Calu3 (cell line): Measurements from ENCODE around the gene LRRN1. TPM values are rescaled to one million over a fixed set of nuclear protein-coding genes. Genes with fewer than 3 reads are reported as not detected.

Experiments
- BruUV-seq: library from RNA; stranded (reverse); fragments of 400-500 nt; replicated peaks from 2 replicates; lab custom pipeline; 2021; lab: Mats Ljungman, UMichigan
- CTCF ChIA-PET: fragments of 300-600 bp; sonication (Branson Sonifier 250); formaldehyde crosslinking; loops from one replicate; lab custom pipeline; 2022; ENCODE audit warnings: antibody characterized with exemption; lab: Charles Lee
- DNase-seq: peaks from one replicate; pipeline ENCODE4 v3.0.0; 2022
- H3K27ac Mint-ChIP-seq: one replicate; pipeline ENCODE4 v1.8.0; 2022; ENCODE audit warnings: mixed read lengths; ENCODE audit not compliant: unreplicated experiment
- H3K27me3 Mint-ChIP-seq: one replicate; pipeline ENCODE4 v1.8.0; 2022; ENCODE audit warnings: mixed read lengths; ENCODE audit not compliant: unreplicated experiment
- H3K36me3 Mint-ChIP-seq: one replicate; pipeline ENCODE4 v1.8.0; 2022; ENCODE audit warnings: mild to moderate bottlenecking, moderate library complexity, mixed read lengths; ENCODE audit not compliant: insufficient read depth, unreplicated experiment
- H3K4me1 Mint-ChIP-seq: one replicate; pipeline ENCODE4 v1.8.0; 2022; ENCODE audit warnings: mild to moderate bottlenecking, low read depth, mixed read lengths; ENCODE audit not compliant: unreplicated experiment
- H3K4me3 Mint-ChIP-seq: one replicate; pipeline ENCODE4 v1.8.0; 2022; ENCODE audit warnings: mild to moderate bottlenecking, low read depth, moderate library complexity, mixed read lengths; ENCODE audit not compliant: unreplicated experiment
- H3K9me3 Mint-ChIP-seq: one replicate; pipeline ENCODE4 v1.8.0; 2022; ENCODE audit warnings: low read depth, mixed read lengths; ENCODE audit not compliant: unreplicated experiment
- CTCF ChIP-seq: fragments of 200-600 bp; IDR thresholded peaks from one replicate; pipeline ENCODE4 v1.8.0; 2022; ENCODE audit warnings: antibody characterized with exemption; ENCODE audit not compliant: unreplicated experiment
- intact Hi-C: fragments of 100-400 bp; cut with micrococcal nuclease; formaldehyde crosslinking; loops from one replicate; pipeline ENCODE4 v1.10.0; 2022; ENCODE audit not compliant: unreplicated experiment
- total RNA-seq: library from RNA; stranded (reverse); gene quantifications from 2 replicates; pipeline ENCODE4 v1.2.3, GENCODE V29; 2022

LRRN1 gene
- total RNA-seq, 1 experiment from 2014 or later: 22.1 TPM

GRCh38 chr3:3778216-3778615 is 21.0 kb upstream of the LRRN1 start:
- BruUV-seq: no TSS peak
- H3K27ac Mint-ChIP-seq: no peak overlapping the region
- DNase-seq: no peak
- no peak for TF ChIP-seq CTCF
- H3K36me3 Mint-ChIP-seq: no peaks in the 10 kb centered on the region
- H3K27me3 Mint-ChIP-seq: no peaks in the 10 kb centered on the region
- CTCF ChIA-PET: no interaction called here
- no peak overlapping the region for H3K4me3 Mint-ChIP-seq
- no peaks in the 10 kb centered on the region for H3K4me1 Mint-ChIP-seq
- peaks cover 6% of the 10 kb centered on the region for H3K9me3 Mint-ChIP-seq
- intact Hi-C loops: no loop called here

- CTCF ChIA-PET: no interaction called here
- no TSS peak for BruUV-seq
- H3K27ac Mint-ChIP-seq: no peak overlapping the region
Observed at GRCh38 chr3:3778641-3779270, 20.5 kb upstream of the LRRN1 start.

GRCh38 chr3:3782457-3782856 is 16.8 kb upstream of the LRRN1 start:
- DNase-seq: no peak
- intact Hi-C loops: no loop called here
- H3K27ac Mint-ChIP-seq: no peak overlapping the region
- no peak overlapping the region for H3K4me3 Mint-ChIP-seq
- CTCF ChIA-PET: no interaction called here
- BruUV-seq: no TSS peak
- no peaks in the 10 kb centered on the region for H3K36me3 Mint-ChIP-seq
- H3K9me3 Mint-ChIP-seq: no peaks in the 10 kb centered on the region
- no peaks in the 10 kb centered on the region for H3K4me1 Mint-ChIP-seq
- H3K27me3 Mint-ChIP-seq: no peaks in the 10 kb centered on the region
- no peak for TF ChIP-seq CTCF

More at GRCh38 chr3:3778641-3779270, 20.5 kb upstream of the LRRN1 start:
- H3K36me3 Mint-ChIP-seq: no peaks in the 10 kb centered on the region
- H3K4me3 Mint-ChIP-seq: no peak overlapping the region
- no peak for DNase-seq
- intact Hi-C loops: no loop called here
- no peaks in the 10 kb centered on the region for H3K27me3 Mint-ChIP-seq
- H3K9me3 Mint-ChIP-seq: peaks cover 6% of the 10 kb centered on the region
- TF ChIP-seq CTCF: no peak
- H3K4me1 Mint-ChIP-seq: no peaks in the 10 kb centered on the region

GRCh38 chr3:3783210-3783609 is 16.0 kb upstream of the LRRN1 start:
- no peaks in the 10 kb centered on the region for H3K36me3 Mint-ChIP-seq
- CTCF ChIA-PET: no interaction called here
- H3K4me3 Mint-ChIP-seq: no peak overlapping the region
- no peaks in the 10 kb centered on the region for H3K4me1 Mint-ChIP-seq
- intact Hi-C loops: no loop called here
- H3K27ac Mint-ChIP-seq: no peak overlapping the region
- H3K9me3 Mint-ChIP-seq: no peaks in the 10 kb centered on the region
- H3K27me3 Mint-ChIP-seq: no peaks in the 10 kb centered on the region
- no peak for TF ChIP-seq CTCF
- BruUV-seq: no TSS peak
- DNase-seq: no peak
